ENCODE data around the gene GABRG2. TPM values are rescaled to one million over a fixed set of nuclear protein-coding genes. Genes with fewer than 3 reads are reported as not detected.
"Not testable (repeated sequence)": the region's sequence is repeated elsewhere in the genome, so short reads cannot be mapped to it uniquely, and the experiment has no call there.

GABRG2 gene
- not detected for total RNA-seq
- not detected for polyA plus RNA-seq

- Mint-ChIP-seq H3K27me3 (no peaks in the 10 kb centered on the region), H3K4me1 (no peaks in the 10 kb centered on the region), H3K9me3 (peaks cover 2 to 25% (median 11%) of the 10 kb centered on the region in 5 donors), H3K27ac (no peak within 1 kb of the TSS), H3K4me3 (no peak within 1 kb of the TSS), H3K36me3 (no peaks in the 10 kb centered on the region)
- Histone ChIP-seq H3K4me1 (ENCODE audit: insufficient read depth, low read length) (no peaks in the 10 kb centered on the region), H3K27me3 (ENCODE audit: insufficient read depth, low read length, poor library complexity, severe bottlenecking) (no peaks in the 10 kb centered on the region), H3K9me3 (ENCODE audit: low read length) (no peaks in the 10 kb centered on the region), H3K36me3 (ENCODE audit: insufficient read depth, low read length) (no peaks in the 10 kb centered on the region), H3K4me3 (ENCODE audit: low read length) (no peak within 1 kb of the TSS), H3K27ac (ENCODE audit: low read depth, low read length) (no peak within 1 kb of the TSS)
- ChIA-PET POLR2A (no interaction called here), CTCF (no interaction called here)
- DNase-seq: no peak
Measured at GRCh38 chr5:162067655-162068411, at the start of gene GABRG2. Gene GABRG2, plus strand, starts transcription at chr5:162067773. Its CDS starts 227 bp downstream, at chr5:162068000.

DNA sequence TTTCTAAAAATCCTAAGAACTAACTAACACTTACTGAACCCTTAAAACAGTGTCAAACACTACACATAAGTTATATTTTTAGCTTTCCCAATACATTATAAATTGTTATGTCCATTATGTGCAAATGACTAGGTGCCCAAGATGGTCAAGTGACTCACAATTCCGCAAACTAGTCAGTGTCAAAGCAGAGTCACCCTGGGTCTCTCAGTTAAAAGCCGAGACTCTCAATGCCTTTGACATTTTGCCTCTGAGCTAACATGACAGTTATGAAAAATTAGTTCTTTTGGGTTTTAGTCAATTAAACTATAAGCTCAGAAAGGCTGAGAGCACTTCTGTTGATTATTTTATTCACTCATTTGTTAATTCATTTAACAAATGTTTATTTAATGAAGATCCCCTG, 42.3 kb upstream of the GABRG2 start:
- Histone ChIP-seq H3K27ac (ENCODE audit: low read depth, low read length) (no peak overlapping the region), H3K4me1 (ENCODE audit: insufficient read depth, low read length) (no peaks in the 10 kb centered on the region), H3K4me3 (ENCODE audit: low read length) (no peak overlapping the region), H3K9me3 (ENCODE audit: low read length) (no peaks in the 10 kb centered on the region), H3K36me3 (ENCODE audit: insufficient read depth, low read length) (no peaks in the 10 kb centered on the region), H3K27me3 (ENCODE audit: insufficient read depth, low read length, poor library complexity, severe bottlenecking) (no peaks in the 10 kb centered on the region)
- ChIA-PET CTCF (no interaction called here), POLR2A (no interaction called here)
- Mint-ChIP-seq H3K9me3 (peaks cover 0 to 12% (median 6%) of the 10 kb centered on the region in 5 donors), H3K4me1 (no peaks in the 10 kb centered on the region), H3K27ac (no peak overlapping the region), H3K4me3 (no peak overlapping the region), H3K27me3 (no peaks in the 10 kb centered on the region), H3K36me3 (no peaks in the 10 kb centered on the region)
- no peak for DNase-seq

DNA sequence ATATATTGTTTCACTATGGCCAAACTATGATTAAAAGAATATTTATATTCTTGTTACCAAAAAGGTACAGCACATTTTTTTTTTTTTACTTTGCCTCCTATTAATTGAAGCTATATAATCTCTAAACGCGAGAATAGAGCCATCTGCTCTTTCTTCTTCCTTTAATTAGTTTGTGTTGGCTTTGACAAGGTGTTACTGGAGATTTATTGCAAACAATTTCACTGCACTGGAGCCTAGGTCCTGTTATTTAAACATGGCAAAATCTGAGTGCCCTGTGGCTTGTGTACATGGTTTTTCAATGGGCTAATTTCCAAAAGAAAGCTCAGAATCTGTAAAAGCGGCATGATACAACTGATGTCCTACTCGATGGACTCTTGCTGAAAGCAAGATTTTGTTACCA, 40.8 kb upstream of the GABRG2 start:
- no peak overlapping the region for H3K27ac ChIP-seq (ENCODE audit: low read depth, low read length)
- Mint-ChIP-seq H3K27me3 (no peaks in the 10 kb centered on the region), H3K4me1 (no peaks in the 10 kb centered on the region), H3K4me3 (no peak overlapping the region), H3K9me3 (peaks cover 0 to 12% (median 6%) of the 10 kb centered on the region in 5 donors), H3K27ac (no peak overlapping the region), H3K36me3 (no peaks in the 10 kb centered on the region)
- DNase-seq: no peak
- no peaks in the 10 kb centered on the region for H3K36me3 ChIP-seq (ENCODE audit: insufficient read depth, low read length)
- H3K4me1 ChIP-seq (ENCODE audit: insufficient read depth, low read length): no peaks in the 10 kb centered on the region
- CTCF ChIA-PET: no interaction called here
- H3K9me3 ChIP-seq (ENCODE audit: low read length): no peaks in the 10 kb centered on the region
- POLR2A ChIA-PET: no interaction called here
- no peak overlapping the region for H3K4me3 ChIP-seq (ENCODE audit: low read length)
- no peaks in the 10 kb centered on the region for H3K27me3 ChIP-seq (ENCODE audit: insufficient read depth, low read length, poor library complexity, severe bottlenecking)

DNA sequence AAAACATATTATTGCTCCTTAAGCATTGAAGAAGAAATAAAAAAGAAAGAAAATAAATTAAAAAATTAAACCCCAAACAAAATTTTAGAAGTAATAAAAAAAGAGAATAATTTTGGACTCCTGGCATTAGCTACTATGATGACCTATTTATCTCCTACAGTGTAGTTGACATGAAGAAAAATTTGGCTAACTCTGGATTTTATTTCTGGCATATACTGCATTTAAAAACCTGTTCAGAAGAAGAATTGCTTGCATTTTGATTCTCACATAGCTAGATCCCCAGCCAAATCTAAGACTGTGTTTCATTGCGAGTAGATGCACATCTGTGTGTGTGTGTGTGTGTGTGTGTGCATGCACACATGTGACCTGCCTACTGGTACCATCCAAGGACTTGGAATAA, 30.1 kb upstream of the GABRG2 start:
- Mint-ChIP-seq H3K4me3 (no peak overlapping the region), H3K27me3 (no peaks in the 10 kb centered on the region), H3K4me1 (no peaks in the 10 kb centered on the region), H3K36me3 (no peaks in the 10 kb centered on the region), H3K9me3 (peaks cover 0 to 12% (median 2%) of the 10 kb centered on the region in 5 donors), H3K27ac (no peak overlapping the region)
- Histone ChIP-seq H3K27me3 (ENCODE audit: insufficient read depth, low read length, poor library complexity, severe bottlenecking) (no peaks in the 10 kb centered on the region), H3K4me3 (ENCODE audit: low read length) (no peak overlapping the region), H3K36me3 (ENCODE audit: insufficient read depth, low read length) (no peaks in the 10 kb centered on the region), H3K4me1 (ENCODE audit: insufficient read depth, low read length) (no peaks in the 10 kb centered on the region), H3K27ac (ENCODE audit: low read depth, low read length) (no peak overlapping the region), H3K9me3 (ENCODE audit: low read length) (no peaks in the 10 kb centered on the region)
- no peak for DNase-seq
- ChIA-PET CTCF (no interaction called here), POLR2A (no interaction called here)

DNA sequence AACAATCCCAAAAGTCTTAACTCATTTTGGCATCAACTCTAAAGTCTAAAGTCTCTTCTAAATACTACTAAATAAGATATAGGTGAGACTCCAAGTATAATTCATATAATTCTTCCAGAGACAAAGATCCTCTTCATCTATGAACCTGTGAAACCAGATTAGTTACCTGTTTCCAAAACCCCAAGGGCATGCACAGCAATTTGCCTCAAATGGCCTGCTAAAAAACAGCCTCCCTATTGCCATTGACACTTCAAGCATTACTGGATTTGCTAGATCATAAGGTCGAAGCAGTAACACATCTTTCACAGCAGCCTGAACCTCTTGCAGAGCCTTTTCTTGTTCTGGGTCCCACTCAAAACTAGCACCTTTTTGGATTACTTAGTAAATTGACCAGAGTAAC, 20.3 kb upstream of the GABRG2 start:
- no peaks in the 10 kb centered on the region for H3K36me3 ChIP-seq (ENCODE audit: insufficient read depth, low read length)
- Mint-ChIP-seq H3K27ac (no peak overlapping the region), H3K4me1 (no peaks in the 10 kb centered on the region), H3K4me3 (no peak overlapping the region), H3K27me3 (no peaks in the 10 kb centered on the region), H3K9me3 (peaks cover 0 to 11% (median 5%) of the 10 kb centered on the region in 5 donors), H3K36me3 (no peaks in the 10 kb centered on the region)
- H3K4me1 ChIP-seq (ENCODE audit: insufficient read depth, low read length): no peaks in the 10 kb centered on the region
- H3K27ac ChIP-seq (ENCODE audit: low read depth, low read length): no peak overlapping the region
- no peaks in the 10 kb centered on the region for H3K27me3 ChIP-seq (ENCODE audit: insufficient read depth, low read length, poor library complexity, severe bottlenecking)
- ChIA-PET CTCF (no interaction called here), POLR2A (no interaction called here)
- H3K9me3 ChIP-seq (ENCODE audit: low read length): no peaks in the 10 kb centered on the region
- no peak for DNase-seq
- no peak overlapping the region for H3K4me3 ChIP-seq (ENCODE audit: low read length)

GRCh38 chr5:162052676-162053075, 14.9 kb upstream of the GABRG2 start:
- ChIA-PET CTCF (no interaction called here), POLR2A (no interaction called here)
- H3K9me3 Mint-ChIP-seq: peaks cover 2 to 32% (median 9%) of the 10 kb centered on the region in 5 donors
- H3K36me3 ChIP-seq (ENCODE audit: insufficient read depth, low read length): no peaks in the 10 kb centered on the region
- H3K4me3 Mint-ChIP-seq: no peak overlapping the region
- H3K9me3 ChIP-seq (ENCODE audit: low read length): peaks cover 7% of the 10 kb centered on the region
- DNase-seq: no peak
- no peaks in the 10 kb centered on the region for H3K4me1 Mint-ChIP-seq
- no peak overlapping the region for H3K27ac ChIP-seq (ENCODE audit: low read depth, low read length)
- no peaks in the 10 kb centered on the region for H3K4me1 ChIP-seq (ENCODE audit: insufficient read depth, low read length)
- no peaks in the 10 kb centered on the region for H3K36me3 Mint-ChIP-seq
- H3K27me3 Mint-ChIP-seq: no peaks in the 10 kb centered on the region
- no peaks in the 10 kb centered on the region for H3K27me3 ChIP-seq (ENCODE audit: insufficient read depth, low read length, poor library complexity, severe bottlenecking)
- no peak overlapping the region for H3K27ac Mint-ChIP-seq
- H3K4me3 ChIP-seq (ENCODE audit: low read length): no peak overlapping the region

- H3K27ac ChIP-seq (ENCODE audit: low read depth, low read length); H3K4me3 ChIP-seq (ENCODE audit: low read length); H3K36me3 Mint-ChIP-seq; H3K4me1 ChIP-seq (ENCODE audit: insufficient read depth, low read length); H3K27me3 Mint-ChIP-seq; DNase-seq; H3K36me3 ChIP-seq (ENCODE audit: insufficient read depth, low read length); H3K4me3 Mint-ChIP-seq; CTCF ChIA-PET; H3K27ac Mint-ChIP-seq; H3K4me1 Mint-ChIP-seq; H3K9me3 ChIP-seq (ENCODE audit: low read length); POLR2A ChIA-PET; H3K27me3 ChIP-seq (ENCODE audit: insufficient read depth, low read length, poor library complexity, severe bottlenecking): not testable (repeated sequence)
- H3K9me3 Mint-ChIP-seq: peaks cover 2 to 32% (median 9%) of the 10 kb centered on the region in 5 donors
Measured at GRCh38 chr5:162055095-162055494, 12.5 kb upstream of the GABRG2 start.

DNA sequence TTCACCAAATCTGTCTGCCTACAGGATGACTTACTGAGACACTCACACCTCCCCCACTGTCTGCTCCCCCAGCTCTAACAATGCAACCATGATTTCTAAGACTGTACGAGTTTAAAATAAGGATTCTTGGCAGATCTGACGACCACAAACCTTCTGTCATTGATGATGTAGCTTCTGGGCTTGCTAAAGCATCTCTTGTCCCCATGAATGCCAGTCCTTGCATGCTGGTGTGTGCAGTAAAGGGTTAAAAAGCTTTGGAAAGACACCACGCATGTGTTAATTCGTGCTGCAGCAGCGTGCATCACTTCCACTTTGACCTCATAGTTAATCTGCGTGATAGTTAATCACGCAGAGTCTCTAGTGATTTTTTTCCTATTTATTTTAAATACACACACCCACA, 411 bp upstream of the GABRG2 start:
- Mint-ChIP-seq H3K27ac (no peak overlapping the region), H3K36me3 (no peaks in the 10 kb centered on the region), H3K27me3 (no peaks in the 10 kb centered on the region), H3K4me3 (no peak overlapping the region), H3K9me3 (peaks cover 2 to 26% (median 11%) of the 10 kb centered on the region in 5 donors), H3K4me1 (no peaks in the 10 kb centered on the region)
- CTCF ChIA-PET: no interaction called here
- Histone ChIP-seq H3K36me3 (ENCODE audit: insufficient read depth, low read length) (no peaks in the 10 kb centered on the region), H3K4me3 (ENCODE audit: low read length) (no peak overlapping the region), H3K9me3 (ENCODE audit: low read length) (no peaks in the 10 kb centered on the region), H3K27ac (ENCODE audit: low read depth, low read length) (no peak overlapping the region), H3K27me3 (ENCODE audit: insufficient read depth, low read length, poor library complexity, severe bottlenecking) (no peaks in the 10 kb centered on the region), H3K4me1 (ENCODE audit: insufficient read depth, low read length) (no peaks in the 10 kb centered on the region)
- no peak for DNase-seq
- POLR2A ChIA-PET: no interaction called here
